Adrenal gland (tissue), 12 donors: ENCODE results near the gene CLIC6. TPM values are rescaled to one million over a fixed set of nuclear protein-coding genes. Genes with fewer than 3 reads are reported as not detected.

ENCODE experiments used
- DNase-seq, 7 donors: peaks; one replicate each; pipeline ENCODE4 v3.0.0-alpha.2; 2019 to 2020
- H3K27ac ChIP-seq, 5 donors: fragments of 200-600 bp; sonication (generic) in 4 of 5; 1 replicate in 3 of 5; 2 replicates in 2 of 5; pipeline versions ENCODE4 v1.5.1 to v1.8.0; 2016 to 2020; ENCODE audit warnings: mild to moderate bottlenecking in 1 of 5
- H3K27me3 ChIP-seq: fragments of 200-600 bp; 2 replicates; pipeline ENCODE4 v1.8.0; 2021
- H3K36me3 ChIP-seq, 2 donors: fragments of 200-600 bp; replicated peaks in 1 of 2; 1 replicate in 1 of 2; 2 replicates in 1 of 2; pipeline versions ENCODE4 v1.5.1 to v1.8.0; 2018 to 2022
- H3K4me1 ChIP-seq, 2 donors: fragments of 200-600 bp; replicated peaks in 1 of 2; 1 replicate in 1 of 2; 2 replicates in 1 of 2; pipeline versions ENCODE4 v1.5.1 to v1.8.0; 2018 to 2021
- H3K4me3 ChIP-seq, 4 donors: fragments of 200-600 bp; sonication (generic) in 3 of 4; one replicate each; pipeline ENCODE4 v1.5.1; 2016 to 2018
- H3K9me3 ChIP-seq, 3 donors: fragments of 200-600 bp; sonication (generic) in 1 of 3; replicated peaks in 1 of 3; 1 replicate in 2 of 3; 2 replicates in 1 of 3; pipeline versions ENCODE4 v1.5.1 to v1.8.0; 2016 to 2021
- CTCF ChIP-seq, 6 experiments: fragments of 450-650 bp in 4 of 6; fragments of 200-600 bp in 2 of 6; sonication (generic) in 1 of 6; IDR thresholded peaks; 1 replicate in 5 of 6; 2 replicates in 1 of 6; pipeline versions ENCODE4 v1.5.1 to v1.8.0; 2016 to 2021; ENCODE audit warnings: antibody characterized with exemption in 6 of 6, mild to moderate bottlenecking in 2 of 6, moderate library complexity in 1 of 6
- POLR2A ChIP-seq, 2 donors: fragments of 450-650 bp; IDR thresholded peaks; one replicate each; pipeline ENCODE4 v1.6.1; 2017; ENCODE audit warnings: antibody characterized with exemption in 2 of 2, mild to moderate bottlenecking in 2 of 2, moderate library complexity in 1 of 2
- WGBS, 4 donors: extraction: QIAGEN DNeasy Blood & Tissue Kit in 2 of 4; methylation state at CpG; one replicate each; pipeline versions ENCODE4 v1.1.5 to v1.1.7; 2013 to 2017; 5-methylcytosine and 5-hydroxymethylcytosine counted together
- intact Hi-C, 2 donors: fragments of 100-400 bp; cut with DNase I; formaldehyde crosslinking; loops; one replicate each; pipeline versions ENCODE4 v1.14.1 to v1.15.0; 2022 to 2023
- polyA plus RNA-seq, 3 donors: library from polyadenylated mRNA; stranded (reverse); fragments of 200-250 nt in 2 of 3; fragments of 350-450 nt in 1 of 3; fragmentation: Illumina TruSeq in 1 of 3; extraction: RNeasy Lipid Tissue Mini Kit (QIAGEN cat#74804) in 1 of 3; gene quantifications; one replicate each; pipeline ENCODE4 v1.2.3, GENCODE V29; 2013 to 2014
- total RNA-seq, 9 donors: library from RNA; depleted of rRNA in 4 of 9; stranded (reverse); fragments of >200 nt in 4 of 9; fragments of 120-200 nt in 1 of 9; fragmentation: NEBNext Ultra II Directional in 1 of 9; extraction: Animal tissue kit (Norgen Biotek cat#: 25700) in 1 of 9; gene quantifications; one replicate each; pipeline versions ENCODE4 v1.1.0 to v1.2.4, GENCODE V29; 2013 to 2023
- donor health status: healthy with polysubstance abuse.
- donor health status: Bipolar disorder and iron deficiency.
- donor health status: DM: yes; HTN: yes; CAD: no.
- donor health status: DM: no; HTN: no; CAD: no.
- donor health status: DM: no; HTN: no; CAD: no.
- donor health status: DM: yes; HTN: yes; CAD: no.

Gene CLIC6
- total and polyA plus RNA-seq, 12 donors, result 0.07 to 0.41 (median 0.24) TPM; not detected in 5

GRCh38 chr21:34684174-34684876 is 15.5 kb downstream of the CLIC6 start:
- Histone ChIP-seq H3K9me3 (no peaks in the 10 kb centered on the region), H3K27ac (no peak overlapping the region), H3K36me3 (no peaks in the 10 kb centered on the region), H3K27me3 (peaks cover 7% of the 10 kb centered on the region), H3K4me3 (no peak overlapping the region), H3K4me1 (no peaks in the 10 kb centered on the region)
- 27 to 50% (median 33%) methylated on average over 2 of the region's 2 CpGs for WGBS, 4 donors
- no peak for DNase-seq
- TF ChIP-seq POLR2A (IDR thresholded peaks at IDR 0.05), result no peak
- TF ChIP-seq CTCF (IDR thresholded peaks at IDR 0.05), result no peak
- intact Hi-C loops, result no loop called here

GRCh38 chr21:34687065-34687464 is 18.3 kb downstream of the CLIC6 start:
- H3K4me3 ChIP-seq, result no peak overlapping the region
- H3K36me3 ChIP-seq, result no peaks in the 10 kb centered on the region
- peaks cover under 1% of the 10 kb centered on the region for H3K27me3 ChIP-seq
- no peaks in the 10 kb centered on the region for H3K9me3 ChIP-seq
- no peak for TF ChIP-seq CTCF (IDR thresholded peaks at IDR 0.05)
- TF ChIP-seq POLR2A (IDR thresholded peaks at IDR 0.05), result no peak
- DNase-seq, result no peak
- intact Hi-C loops, result no loop called here
- H3K4me1 ChIP-seq, result no peaks in the 10 kb centered on the region
- 0 to 65% (median 51%) methylated on average over 1 of the region's 1 CpG for WGBS, 4 donors
- H3K27ac ChIP-seq, result no peak overlapping the region

- no peaks in the 10 kb centered on the region for H3K9me3 ChIP-seq
- no peaks in the 10 kb centered on the region for H3K36me3 ChIP-seq
- peaks cover 6% of the 10 kb centered on the region for H3K27me3 ChIP-seq
- H3K27ac ChIP-seq, result no peak overlapping the region
- no peak overlapping the region for H3K4me3 ChIP-seq
- DNase-seq, result no peak
- TF ChIP-seq POLR2A (IDR thresholded peaks at IDR 0.05) (no peak), CTCF (IDR thresholded peaks at IDR 0.05) (no peak)
- no peaks in the 10 kb centered on the region for H3K4me1 ChIP-seq
- WGBS, 4 donors, result 65 to 85% (median 76%) methylated on average over 2 of the region's 2 CpGs
- intact Hi-C loops, result no loop called here
Observed at GRCh38 chr21:34687745-34688144, 19.0 kb downstream of the CLIC6 start.

GRCh38 chr21:34688145-34688544 is 19.4 kb downstream of the CLIC6 start:
- intact Hi-C loops, result no loop called here
- WGBS, 4 donors, result 46 to 92% (median 87%) methylated on average over 14 to 16 of the region's 16 CpGs
- Histone ChIP-seq H3K4me1 (no peaks in the 10 kb centered on the region), H3K27me3 (peaks cover 6% of the 10 kb centered on the region), H3K9me3 (no peaks in the 10 kb centered on the region), H3K4me3 (no peak overlapping the region), H3K27ac (no peak overlapping the region), H3K36me3 (no peaks in the 10 kb centered on the region)
- DNase-seq, result no peak
- TF ChIP-seq CTCF (IDR thresholded peaks at IDR 0.05), result no peak
- TF ChIP-seq POLR2A (IDR thresholded peaks at IDR 0.05), result no peak
